Mucosa of rectum (tissue), 2 donors: ENCODE results near the gene LAPTM5.
A peak's percentile ranks its signal among the peaks of the same experiment; 100 is the strongest.

Experiments
- H3K27ac ChIP-seq, 2 donors: one replicate each; pipeline ENCODE4 v1.7.0; 2013; ENCODE audit warnings: inconsistent platforms in 2 of 2, low read depth in 2 of 2, low read length in 2 of 2
- H3K27me3 ChIP-seq, 2 donors: one replicate each; pipeline ENCODE4 v1.7.0; 2013; ENCODE audit warnings: low read length in 2 of 2; ENCODE audit not compliant: control insufficient read depth in 2 of 2, insufficient read depth in 2 of 2
- H3K36me3 ChIP-seq, 2 donors: one replicate each; pipeline ENCODE4 v1.7.0; 2013; ENCODE audit warnings: low read length in 2 of 2; ENCODE audit not compliant: control insufficient read depth in 2 of 2, insufficient read depth in 2 of 2
- H3K4me1 ChIP-seq, 2 donors: one replicate each; pipeline ENCODE4 v1.7.0; 2013; ENCODE audit warnings: low read length in 2 of 2, mild to moderate bottlenecking in 1 of 2; ENCODE audit not compliant: control insufficient read depth in 2 of 2, insufficient read depth in 2 of 2
- H3K4me3 ChIP-seq, 2 donors: one replicate each; pipeline ENCODE4 v1.7.0; 2013; ENCODE audit warnings: low read length in 2 of 2
- H3K9ac ChIP-seq, 2 donors: one replicate each; pipeline ENCODE4 v1.7.0; 2013; ENCODE audit warnings: low read length in 2 of 2, low read depth in 1 of 2, mild to moderate bottlenecking in 1 of 2
- H3K9me3 ChIP-seq, 2 donors: one replicate each; pipeline ENCODE4 v1.7.0; 2013; ENCODE audit warnings: low read length in 2 of 2; ENCODE audit not compliant: control insufficient read depth in 2 of 2
- donor health status: healthy.
- donor health status: Normal muscosa, but diverticular disease.

The LAPTM5 gene

GRCh38 chr1:30748098-30748698 is 9.4 kb downstream of the LAPTM5 start:
- no peaks in the 10 kb centered on the region for H3K27me3 ChIP-seq
- peaks cover 39 to 62% of the 10 kb centered on the region in 2 donors for H3K4me1 ChIP-seq
- H3K36me3 ChIP-seq, result no peaks in the 10 kb centered on the region
- peak overlapping the region in 1 of 2 donors; percentile 17 for H3K9ac ChIP-seq
- H3K27ac ChIP-seq, result peak overlapping the region; percentile 52 to 76
- H3K9me3 ChIP-seq, result no peaks in the 10 kb centered on the region
- H3K4me3 ChIP-seq, result no peak overlapping the region

GRCh38 chr1:30747033-30748008 is 10.3 kb downstream of the LAPTM5 start:
- Histone ChIP-seq H3K27ac (peak overlapping the region; percentile 52 to 76), H3K4me1 (peaks cover 39 to 62% of the 10 kb centered on the region in 2 donors), H3K9me3 (no peaks in the 10 kb centered on the region), H3K36me3 (no peaks in the 10 kb centered on the region), H3K27me3 (no peaks in the 10 kb centered on the region), H3K9ac (no peak overlapping the region), H3K4me3 (no peak overlapping the region)

- Histone ChIP-seq H3K4me3 (no peak overlapping the region), H3K4me1 (peaks cover 39 to 59% of the 10 kb centered on the region in 2 donors), H3K27ac (peak overlapping the region; percentile 52 to 68), H3K36me3 (no peaks in the 10 kb centered on the region), H3K9ac (peak overlapping the region; percentile 7 to 41), H3K27me3 (no peaks in the 10 kb centered on the region), H3K9me3 (no peaks in the 10 kb centered on the region)
These were observed 11.2 kb downstream of the LAPTM5 start for GRCh38 chr1:30746212-30747032.

GRCh38 chr1:30745834-30746208 is 11.8 kb downstream of the LAPTM5 start:
- no peaks in the 10 kb centered on the region for H3K27me3 ChIP-seq
- H3K4me1 ChIP-seq, result peaks cover 39 to 59% of the 10 kb centered on the region in 2 donors
- H3K27ac ChIP-seq, result peak overlapping the region; percentile 52 to 68

GRCh38 chr1:30745156-30745833 is 12.3 kb downstream of the LAPTM5 start:
- Histone ChIP-seq H3K9ac (no peak overlapping the region), H3K36me3 (no peaks in the 10 kb centered on the region), H3K9me3 (no peaks in the 10 kb centered on the region), H3K27ac (peak overlapping the region; percentile 52 to 68), H3K27me3 (no peaks in the 10 kb centered on the region), H3K4me3 (peak overlapping the region in 1 of 2 donors; percentile 9), H3K4me1 (peaks cover 39 to 57% of the 10 kb centered on the region in 2 donors)

More at GRCh38 chr1:30745834-30746208, 11.8 kb downstream of the LAPTM5 start:
- Histone ChIP-seq H3K36me3 (no peaks in the 10 kb centered on the region), H3K9me3 (no peaks in the 10 kb centered on the region), H3K9ac (peak overlapping the region in 1 of 2 donors; percentile 41), H3K4me3 (peak overlapping the region in 1 of 2 donors; percentile 9)

- Histone ChIP-seq H3K9me3 (no peaks in the 10 kb centered on the region), H3K27ac (peak overlapping the region; percentile 39 to 68), H3K4me3 (peak overlapping the region in 1 of 2 donors; percentile 37), H3K9ac (peak overlapping the region in 1 of 2 donors; percentile 14), H3K36me3 (no peaks in the 10 kb centered on the region), H3K4me1 (peaks cover 36 to 56% of the 10 kb centered on the region in 2 donors), H3K27me3 (no peaks in the 10 kb centered on the region)
These were observed 13.4 kb downstream of the LAPTM5 start for GRCh38 chr1:30744060-30744756.

- Histone ChIP-seq H3K9ac (no peak overlapping the region), H3K36me3 (peaks cover 3% of the 10 kb centered on the region in 2 donors), H3K4me3 (peak overlapping the region in 1 of 2 donors; percentile 37), H3K9me3 (no peaks in the 10 kb centered on the region), H3K27me3 (no peaks in the 10 kb centered on the region), H3K27ac (peak overlapping the region; percentile 32 to 68), H3K4me1 (peaks cover 33 to 52% of the 10 kb centered on the region in 2 donors)
These were observed 14.0 kb downstream of the LAPTM5 start for GRCh38 chr1:30743584-30744059.

GRCh38 chr1:30742963-30743559 is 14.5 kb downstream of the LAPTM5 start:
- H3K27ac ChIP-seq, result peak overlapping the region in 1 of 2 donors; percentile 48
- no peak overlapping the region for H3K4me3 ChIP-seq
- peaks cover 3 to 9% of the 10 kb centered on the region in 2 donors for H3K36me3 ChIP-seq
- no peak overlapping the region for H3K9ac ChIP-seq
- H3K27me3 ChIP-seq, result no peaks in the 10 kb centered on the region
- H3K4me1 ChIP-seq, result peaks cover 32 to 47% of the 10 kb centered on the region in 2 donors
- no peaks in the 10 kb centered on the region for H3K9me3 ChIP-seq
